Common myeloid progenitor, CD34-positive (primary cell): ENCODE results near the gene GFOD1. TPM values are rescaled to one million over a fixed set of nuclear protein-coding genes. Genes with fewer than 3 reads are reported as not detected.

Experiments
- CTCF ChIA-PET: fragments of 350-600 bp; sonication (Branson Sonifier 250); formaldehyde crosslinking; loops from one replicate; lab custom pipeline; 2021; ENCODE audit warnings: antibody characterized with exemption; lab: Charles Lee
- POLR2A ChIA-PET: fragments of 350-600 bp; sonication (Branson Sonifier 250); formaldehyde crosslinking; loops from one replicate; lab custom pipeline; 2021; ENCODE audit warnings: antibody characterized with exemption; lab: Charles Lee
- DNase-seq, 3 donors: peaks; one replicate each; pipeline versions ENCODE4 v3.0.0 to v3.0.0-alpha.2; 2013
- H3K27ac ChIP-seq, 2 experiments: 1 replicate in 1 of 2; 2 replicates in 1 of 2; pipeline ENCODE4 v1.7.0; 2013; ENCODE audit warnings: inconsistent platforms in 2 of 2, low read length in 2 of 2, mild to moderate bottlenecking in 2 of 2, low read depth in 1 of 2, moderate library complexity in 1 of 2; ENCODE audit not compliant: severe bottlenecking in 2 of 2, insufficient read depth in 1 of 2, poor library complexity in 1 of 2
- H3K27me3 ChIP-seq, 5 experiments: replicated peaks in 2 of 5; 1 replicate in 3 of 5; 2 replicates in 2 of 5; pipeline versions ENCODE4 v1.6.1 to v1.7.0; 2013; ENCODE audit warnings: low read length in 4 of 5, mild to moderate bottlenecking in 2 of 5, moderate library complexity in 2 of 5, inconsistent platforms in 1 of 5; ENCODE audit not compliant: insufficient read depth in 5 of 5, control insufficient read depth in 4 of 5
- H3K36me3 ChIP-seq, 4 experiments: 1 replicate in 2 of 4; 2 replicates in 2 of 4; pipeline versions ENCODE4 v1.6.1 to v1.7.0; 2013; ENCODE audit warnings: low read length in 3 of 4, control low read depth in 1 of 4, mild to moderate bottlenecking in 1 of 4; ENCODE audit not compliant: control insufficient read depth in 4 of 4, insufficient read depth in 4 of 4
- H3K4me1 ChIP-seq, 4 experiments: 1 replicate in 3 of 4; 2 replicates in 1 of 4; pipeline versions ENCODE4 v1.6.1 to v1.7.1; 2013; ENCODE audit warnings: low read length in 3 of 4, mild to moderate bottlenecking in 3 of 4, control low read depth in 1 of 4, inconsistent platforms in 1 of 4, moderate library complexity in 1 of 4; ENCODE audit not compliant: control insufficient read depth in 4 of 4, insufficient read depth in 4 of 4; ENCODE audit errors: control extremely low read depth in 1 of 4
- H3K4me3 ChIP-seq, 7 experiments: 1 replicate in 4 of 7; 2 replicates in 3 of 7; pipeline versions ENCODE4 v1.5.1 to v1.7.0; 2013; ENCODE audit warnings: mild to moderate bottlenecking in 7 of 7, low read length in 6 of 7, moderate library complexity in 6 of 7, inconsistent platforms in 2 of 7, low read depth in 2 of 7, control low read depth in 1 of 7; ENCODE audit not compliant: insufficient read depth in 4 of 7, control insufficient read depth in 1 of 7; ENCODE audit errors: extremely low read depth in 1 of 7
- H3K9me3 ChIP-seq, 5 experiments: 1 replicate in 4 of 5; 2 replicates in 1 of 5; pipeline versions ENCODE4 v1.6.1 to v1.7.1; 2013; ENCODE audit warnings: low read length in 4 of 5, mild to moderate bottlenecking in 2 of 5, inconsistent platforms in 1 of 5, low read depth in 1 of 5, moderate library complexity in 1 of 5; ENCODE audit not compliant: control insufficient read depth in 4 of 5, insufficient read depth in 2 of 5; ENCODE audit errors: control extremely low read depth in 1 of 5
- WGBS: methylation state at CpG from one replicate; pipeline ENCODE4 v1.1.5; 2013; ENCODE audit not compliant: insufficient coverage; 5-methylcytosine and 5-hydroxymethylcytosine counted together
- polyA plus RNA-seq: library from polyadenylated mRNA; unstranded; fragments of 120-200 nt; gene quantifications from one replicate; pipeline ENCODE4 v1.2.1, GENCODE V29; 2013

The GFOD1 gene, protein sequence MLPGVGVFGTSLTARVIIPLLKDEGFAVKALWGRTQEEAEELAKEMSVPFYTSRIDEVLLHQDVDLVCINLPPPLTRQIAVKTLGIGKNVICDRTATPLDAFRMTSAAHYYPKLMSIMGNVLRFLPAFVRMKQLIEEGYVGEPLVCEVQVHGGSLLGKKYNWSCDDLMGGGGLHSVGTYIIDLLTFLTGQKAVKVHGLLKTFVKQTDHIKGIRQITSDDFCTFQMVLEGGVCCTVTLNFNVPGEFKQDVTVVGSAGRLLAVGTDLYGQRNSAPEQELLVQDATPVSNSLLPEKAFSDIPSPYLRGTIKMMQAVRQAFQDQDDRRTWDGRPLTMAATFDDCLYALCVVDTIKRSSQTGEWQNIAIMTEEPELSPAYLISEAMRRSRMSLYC
- 11.2 TPM for polyA plus RNA-seq

DNA sequence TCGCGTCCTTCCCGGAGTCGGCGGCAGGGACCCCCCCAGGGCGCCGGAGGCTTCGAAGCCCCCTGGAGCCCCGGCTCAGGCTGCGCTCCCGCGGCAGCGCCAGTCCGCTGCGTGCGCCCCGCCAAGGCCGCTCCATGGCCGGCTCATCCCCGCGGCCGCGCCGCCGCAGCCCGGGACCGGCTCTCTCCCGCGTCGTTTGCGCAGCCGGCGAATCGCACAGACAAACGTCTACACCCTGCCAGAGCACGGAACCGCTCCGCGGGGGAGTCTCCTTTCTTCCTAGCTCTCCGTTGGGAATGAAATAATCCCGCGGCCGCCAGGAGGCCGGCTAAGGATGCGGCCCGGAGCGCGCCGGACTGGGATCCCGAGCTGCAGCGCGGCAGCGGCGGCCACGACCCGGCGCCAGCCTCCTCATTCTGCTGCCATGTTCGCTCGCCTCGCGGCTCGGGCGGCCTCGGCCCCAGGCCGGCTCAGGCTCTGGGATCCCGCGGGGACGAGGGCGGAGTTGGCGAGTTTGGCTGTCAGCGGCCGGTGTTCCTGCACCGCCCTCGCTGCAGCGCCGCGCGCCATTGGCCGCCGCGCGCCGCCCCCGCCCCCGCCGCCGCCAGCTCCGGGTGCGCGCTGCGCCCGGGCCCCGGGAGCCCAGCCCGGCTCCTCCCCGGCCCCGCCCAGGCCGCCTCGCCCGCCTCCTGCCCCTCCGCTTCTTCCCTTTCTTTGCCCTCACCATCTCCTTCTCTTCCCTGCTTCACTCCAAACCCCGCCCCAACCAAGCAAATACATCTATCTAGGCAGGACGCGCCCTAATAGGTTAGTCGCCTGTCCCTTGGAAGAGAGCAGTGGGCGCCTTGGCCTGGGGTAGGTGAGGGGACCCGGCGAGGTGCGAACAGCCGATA, at the start of gene GFOD1:
Gene GFOD1, minus strand, starts transcription at position 479 of the 893 bp plus-strand sequence. CDS start 710 bp downstream, outside the sequence.
- peak within 1 kb of the TSS; percentile 73 to 81 (median 76) for H3K4me3 ChIP-seq
- H3K27ac ChIP-seq, result peak within 1 kb of the TSS in 1 of 2 experiments; percentile 25
- POLR2A ChIA-PET, result interaction anchor here (0.6 to 1.1 kb wide), 3 partner anchors 20 to 149 kb away, joined by 3 read pairs; no protein-coding TSS in a partner anchor
- under 1% methylated on average over 104 of the region's 109 CpGs for WGBS
- peak; percentile 75 to 87 (median 84) for DNase-seq
- CTCF ChIA-PET, result interaction anchor here (0.7 to 1.8 kb wide), 8 partner anchors 13 to 152 kb away, joined by 3 to 8 read pairs (median 4); partner anchors contain the start of gene SIRT5
- peaks cover 13 to 47% (median 43%) of the 10 kb centered on the region in 4 experiments for H3K4me1 ChIP-seq
- H3K9me3 ChIP-seq, result no peaks in the 10 kb centered on the region
- no peaks in the 10 kb centered on the region for H3K27me3 ChIP-seq
- H3K36me3 ChIP-seq, result no peaks in the 10 kb centered on the region

DNA sequence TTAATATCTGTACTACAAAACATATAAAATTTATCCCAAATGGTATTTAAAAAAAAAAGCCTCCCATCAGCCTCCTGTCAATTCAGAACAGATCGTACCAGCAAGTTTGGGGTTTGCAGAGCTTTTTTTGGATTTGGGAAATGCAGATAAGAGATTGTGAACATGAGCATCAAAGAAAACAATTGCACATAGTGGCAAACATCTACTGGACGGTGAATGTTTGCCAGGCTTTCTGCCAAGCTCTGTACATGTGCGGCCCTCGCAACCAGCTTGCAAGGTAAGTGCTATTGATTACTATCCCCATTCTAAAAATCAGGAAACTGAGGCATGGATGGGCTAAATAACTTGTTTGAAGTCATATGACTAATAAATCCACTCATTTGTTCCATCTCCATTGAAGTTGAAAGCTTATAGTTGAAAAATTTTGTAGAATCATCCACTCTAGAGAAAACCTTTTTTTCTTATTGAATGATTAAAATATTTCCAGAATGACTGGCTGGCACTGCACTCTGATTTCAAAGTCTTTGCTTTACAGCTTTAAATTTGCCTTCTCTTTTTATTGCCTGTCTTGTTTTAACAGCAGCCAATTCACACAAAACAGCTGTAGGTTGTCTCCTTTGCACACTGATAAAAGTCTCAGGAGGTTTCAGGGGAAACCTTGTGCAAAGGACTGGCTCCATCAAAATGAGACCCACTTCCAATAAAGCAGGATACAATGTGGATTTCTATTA, 49.6 kb upstream of the GFOD1 start:
- WGBS, result 80% methylated on average over 1 of the region's 4 CpGs
- Histone ChIP-seq H3K27ac (no peak overlapping the region), H3K36me3 (no peaks in the 10 kb centered on the region), H3K4me1 (peaks cover 0 to 2% (median 0%) of the 10 kb centered on the region in 4 experiments), H3K27me3 (no peaks in the 10 kb centered on the region), H3K9me3 (no peaks in the 10 kb centered on the region), H3K4me3 (no peak overlapping the region)
- ChIA-PET CTCF (interaction anchor here (0.8 to 3.3 kb wide), 16 partner anchors 11 to 204 kb away, joined by 3 to 15 read pairs (median 5); no protein-coding TSS in a partner anchor), POLR2A (interaction anchor here (1.1 kb wide), 1 partner anchor 10 kb away, joined by 4 read pairs; no protein-coding TSS in a partner anchor)
- no peak for DNase-seq

DNA sequence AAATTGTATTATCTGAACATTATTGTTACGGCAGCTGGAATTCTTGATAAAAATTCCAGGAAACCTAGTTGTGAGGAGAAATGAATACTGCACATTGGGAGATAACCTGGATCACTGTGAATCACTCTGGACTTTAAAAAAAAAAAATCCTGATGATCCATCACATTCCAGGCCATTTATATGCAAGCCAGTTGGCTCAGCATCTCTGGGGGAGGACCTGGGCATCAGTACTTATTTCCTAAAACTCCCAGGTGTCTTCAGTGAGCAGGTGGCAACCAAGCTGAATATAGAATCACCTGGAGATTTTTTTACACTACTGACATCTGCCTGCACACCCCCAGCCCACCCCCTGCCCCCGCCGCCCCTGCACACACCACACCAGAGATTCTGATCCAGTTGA, 47.9 kb upstream of the GFOD1 start:
- WGBS, result no CpG with 5 or more reads among the region's 3 CpGs
- ChIA-PET CTCF (interaction anchor here (0.6 to 1.8 kb wide), 8 partner anchors 11 to 205 kb away, joined by 3 to 5 read pairs (median 3); no protein-coding TSS in a partner anchor), POLR2A (no interaction called here)
- Histone ChIP-seq H3K27ac (no peak overlapping the region), H3K27me3 (no peaks in the 10 kb centered on the region), H3K4me3 (no peak overlapping the region), H3K9me3 (no peaks in the 10 kb centered on the region), H3K36me3 (no peaks in the 10 kb centered on the region), H3K4me1 (peaks cover 0 to 2% (median 0%) of the 10 kb centered on the region in 4 experiments)
- no peak for DNase-seq

DNA sequence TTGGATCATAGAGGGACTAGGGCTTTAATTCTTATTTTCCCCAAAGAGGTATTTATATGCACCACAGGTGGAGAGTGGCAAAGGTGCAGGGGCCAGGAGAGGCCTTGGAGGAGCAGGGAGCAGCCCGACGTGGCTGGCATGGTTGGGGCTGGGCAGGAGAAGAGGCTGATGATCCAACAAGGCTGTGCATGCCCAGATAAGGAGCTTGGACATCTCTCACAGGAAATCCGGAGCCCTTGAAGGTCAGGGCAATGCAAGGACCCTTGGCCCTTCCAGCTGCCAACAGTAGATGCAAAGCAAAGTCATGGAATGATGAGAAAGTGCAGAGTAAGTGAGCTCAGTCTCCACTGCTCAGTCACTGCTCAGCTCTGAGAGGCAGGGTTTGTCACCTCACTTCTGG, 47.1 kb upstream of the GFOD1 start:
- WGBS, result 96% methylated on average over 3 of the region's 3 CpGs
- CTCF ChIA-PET, result interaction anchor here (0.8 to 1.8 kb wide), 6 partner anchors 10 to 204 kb away, joined by 3 to 5 read pairs (median 3); no protein-coding TSS in a partner anchor
- POLR2A ChIA-PET, result no interaction called here

DNA sequence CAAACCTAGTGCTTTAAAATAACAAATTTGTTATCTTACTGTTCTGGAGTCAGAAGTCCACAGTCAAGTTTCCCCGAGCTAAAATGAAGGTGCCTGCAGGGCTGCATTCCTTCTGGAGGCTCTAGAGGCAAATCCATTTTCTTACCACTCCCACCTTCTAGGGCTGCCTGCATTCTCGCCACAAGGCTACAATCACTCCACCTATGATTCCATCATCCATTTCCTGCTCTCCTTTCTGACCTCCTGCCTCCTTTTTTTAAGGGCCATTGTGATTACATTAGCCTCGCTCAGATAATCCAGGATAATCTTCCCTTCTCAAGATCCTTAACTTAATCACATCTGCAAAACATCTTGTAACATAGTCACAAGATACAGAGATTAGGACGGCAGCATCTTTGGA, 44.6 kb upstream of the GFOD1 start:
- H3K4me1 ChIP-seq, result peaks cover 2 to 24% (median 18%) of the 10 kb centered on the region in 4 experiments

More for the DNA sequence above, 47.1 kb upstream of the GFOD1 start:
- H3K4me1 ChIP-seq, result peaks cover 0 to 3% (median 0%) of the 10 kb centered on the region in 4 experiments
- no peaks in the 10 kb centered on the region for H3K27me3 ChIP-seq
- no peak overlapping the region for H3K4me3 ChIP-seq
- no peak overlapping the region for H3K27ac ChIP-seq
- H3K36me3 ChIP-seq, result no peaks in the 10 kb centered on the region
- H3K9me3 ChIP-seq, result no peaks in the 10 kb centered on the region
- no peak for DNase-seq

DNA sequence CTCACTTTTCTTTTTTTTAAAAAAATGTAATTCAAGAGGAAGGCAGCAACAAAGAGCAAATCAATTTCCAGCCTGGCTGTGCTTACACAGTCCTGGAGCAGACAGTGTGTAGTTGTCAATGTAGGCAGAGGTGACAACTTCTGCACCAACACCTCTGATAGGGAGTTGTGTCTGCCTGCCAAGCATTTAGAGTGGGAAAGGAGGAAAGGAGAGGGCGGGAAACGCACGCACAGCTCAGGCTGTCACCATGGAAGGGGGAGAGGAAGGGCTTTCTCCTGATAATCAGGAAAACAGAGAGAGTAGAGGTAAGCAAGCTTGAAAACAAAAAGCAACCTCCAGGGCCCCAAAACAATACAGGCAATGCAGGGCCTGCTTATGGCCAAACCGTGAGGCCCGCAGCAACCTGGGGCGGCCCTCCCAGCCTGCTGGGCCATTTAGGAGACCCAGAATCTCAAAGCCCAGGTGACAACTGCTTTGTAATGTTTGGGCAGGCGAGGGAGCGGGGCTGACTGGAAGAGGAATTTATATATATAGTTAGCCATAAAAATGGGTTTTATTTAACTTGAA, 41.5 kb upstream of the GFOD1 start:
- no peaks in the 10 kb centered on the region for H3K36me3 ChIP-seq
- no peaks in the 10 kb centered on the region for H3K27me3 ChIP-seq
- no peak for DNase-seq
- no peak overlapping the region for H3K4me3 ChIP-seq
- no peak overlapping the region for H3K27ac ChIP-seq
- H3K9me3 ChIP-seq, result no peaks in the 10 kb centered on the region
- CTCF ChIA-PET, result interaction anchor here (1.0 to 1.6 kb wide), 4 partner anchors 11 to 46 kb away, joined by 3 to 6 read pairs (median 4); no protein-coding TSS in a partner anchor
- 95% methylated on average over 6 of the region's 8 CpGs for WGBS
- POLR2A ChIA-PET, result no interaction called here
- peaks cover 2 to 50% (median 42%) of the 10 kb centered on the region in 4 experiments for H3K4me1 ChIP-seq

More for the DNA sequence above, 44.6 kb upstream of the GFOD1 start:
- whole genome bisulfite sequencing, result 81% methylated on average over 3 of the region's 4 CpGs
- Histone ChIP-seq H3K9me3 (no peaks in the 10 kb centered on the region), H3K36me3 (no peaks in the 10 kb centered on the region), H3K27me3 (no peaks in the 10 kb centered on the region), H3K4me3 (no peak overlapping the region), H3K27ac (no peak overlapping the region)
- POLR2A ChIA-PET, result interaction anchor here (0.7 kb wide), 1 partner anchor 204 kb away, joined by 3 read pairs; the partner anchor contains the start of gene TBC1D7
- CTCF ChIA-PET, result interaction anchor here (0.7 to 1.9 kb wide), 5 partner anchors 78 to 198 kb away, joined by 3 to 6 read pairs (median 4); no protein-coding TSS in a partner anchor
- no peak for DNase-seq
